CD4-positive, alpha-beta T cell (primary cell): ENCODE measurements around the gene CTNNB1. TPM values are rescaled to one million over a fixed set of nuclear protein-coding genes. Genes with fewer than 3 reads are reported as not detected.

Experiments
- ATAC-seq: fragments of 200-7000 bp; cut with Tn5 transposase; one replicate; pipeline ENCODE4 v1.10.0; 2022; ENCODE audit warnings: mild to moderate bottlenecking; ENCODE audit not compliant: poor library complexity
- CTCF ChIA-PET: fragments of 350-600 bp; sonication (Branson Sonifier 250); formaldehyde crosslinking; loops from one replicate; lab custom pipeline; 2021; ENCODE audit warnings: antibody characterized with exemption, inconsistent platforms; lab: Charles Lee
- POLR2A ChIA-PET: fragments of 350-600 bp; sonication (Branson Sonifier 250); formaldehyde crosslinking; loops from one replicate; lab custom pipeline; 2021; ENCODE audit warnings: antibody characterized with exemption, inconsistent platforms; lab: Charles Lee
- DNase-seq, 14 experiments: peaks; one replicate each; pipeline ENCODE4 v3.0.0-alpha.2; 2013 to 2020; ENCODE audit warnings: mixed read lengths in 2 of 14
- H3K27ac ChIP-seq, 2 donors: one replicate each; pipeline versions ENCODE4 v1.5.1 to v1.7.0; 2013; ENCODE audit warnings: low read length in 2 of 2, low read depth in 1 of 2, mild to moderate bottlenecking in 1 of 2
- H3K27me3 ChIP-seq, 2 experiments: 1 replicate in 1 of 2; 2 replicates in 1 of 2; pipeline versions ENCODE4 v1.6.1 to v1.7.0; 2013; ENCODE audit warnings: low read length in 2 of 2, control low read depth in 1 of 2, mild to moderate bottlenecking in 1 of 2, moderate library complexity in 1 of 2; ENCODE audit not compliant: insufficient read depth in 2 of 2, control insufficient read depth in 1 of 2
- H3K36me3 ChIP-seq: one replicate; pipeline ENCODE4 v1.6.1; 2013; ENCODE audit warnings: low read length, control low read depth; ENCODE audit not compliant: insufficient read depth
- H3K4me1 ChIP-seq: one replicate; pipeline ENCODE4 v1.6.1; 2013; ENCODE audit warnings: low read length, control low read depth; ENCODE audit not compliant: insufficient read depth
- H3K4me3 ChIP-seq: one replicate; pipeline ENCODE4 v1.5.1; 2013; ENCODE audit warnings: mild to moderate bottlenecking, low read length, moderate library complexity
- H3K9me3 ChIP-seq, 2 experiments: 1 replicate in 1 of 2; 2 replicates in 1 of 2; pipeline versions ENCODE4 v1.6.1 to v1.7.0; 2013; ENCODE audit warnings: low read length in 2 of 2, mild to moderate bottlenecking in 2 of 2, control low read depth in 1 of 2, moderate library complexity in 1 of 2; ENCODE audit not compliant: control insufficient read depth in 1 of 2, insufficient read depth in 1 of 2
- H3K27ac Mint-ChIP-seq: one replicate; pipeline ENCODE4 v1.8.0; 2020; ENCODE audit warnings: mixed read lengths
- H3K27me3 Mint-ChIP-seq: one replicate; pipeline ENCODE4 v1.8.0; 2021; ENCODE audit warnings: mixed read lengths
- H3K36me3 Mint-ChIP-seq: one replicate; pipeline ENCODE4 v1.8.0; 2021; ENCODE audit warnings: low read depth, mixed read lengths
- H3K4me1 Mint-ChIP-seq: one replicate; pipeline ENCODE4 v1.8.0; 2021; ENCODE audit warnings: low read depth, mixed read lengths
- H3K4me3 Mint-ChIP-seq: one replicate; pipeline ENCODE4 v1.8.0; 2020; ENCODE audit warnings: mild to moderate bottlenecking, mixed read lengths
- H3K9me3 Mint-ChIP-seq: one replicate; pipeline ENCODE4 v1.8.0; 2020; ENCODE audit warnings: mixed read lengths
- intact Hi-C, 2 experiments: fragments of 100-400 bp; cut with DNase I in 1 of 2; cut with micrococcal nuclease in 1 of 2; formaldehyde crosslinking; loops; one replicate each; pipeline versions ENCODE4 v1.15.1 to v1.9.0; 2023 to 2025; cut with DNase I, micrococcal nuclease
- total RNA-seq, 174 experiments: library from RNA in 2 of 174; stranded (reverse) in 2 of 174; gene quantifications; one replicate each; pipeline ENCODE4 v1.2.3 and lab custom pipeline; 2021 to 2026
- TF ChIP-seq, protein P1 (sequence below): fragments of 200-600 bp; IDR thresholded peaks from one replicate; pipeline ENCODE4 v1.8.0; 2022; ENCODE audit warnings: antibody characterized with exemption, mild to moderate bottlenecking

Gene CTNNB1
- total RNA-seq, 2 experiments from 2014 or later = 226 to 228 TPM

- DNase-seq (no peak), ATAC-seq (no peak)
- ChIA-PET POLR2A (no interaction called here), CTCF (interaction anchor here (1.1 kb wide), 1 partner anchor 38 kb away, joined by 3 read pairs; no protein-coding TSS in a partner anchor)
- Histone ChIP-seq H3K4me3 (no peak overlapping the region), H3K9me3 (no peaks in the 10 kb centered on the region), H3K36me3 (peaks cover 5% of the 10 kb centered on the region), H3K27ac (no peak overlapping the region), H3K4me1 (no peaks in the 10 kb centered on the region), H3K27me3 (no peaks in the 10 kb centered on the region)
- Mint-ChIP-seq H3K4me3 (no peak overlapping the region), H3K4me1 (no peaks in the 10 kb centered on the region), H3K36me3 (peaks cover 7% of the 10 kb centered on the region), H3K9me3 (peaks cover 1% of the 10 kb centered on the region), H3K27me3 (no peaks in the 10 kb centered on the region), H3K27ac (no peak overlapping the region)
- TF ChIP-seq, protein P1, sequence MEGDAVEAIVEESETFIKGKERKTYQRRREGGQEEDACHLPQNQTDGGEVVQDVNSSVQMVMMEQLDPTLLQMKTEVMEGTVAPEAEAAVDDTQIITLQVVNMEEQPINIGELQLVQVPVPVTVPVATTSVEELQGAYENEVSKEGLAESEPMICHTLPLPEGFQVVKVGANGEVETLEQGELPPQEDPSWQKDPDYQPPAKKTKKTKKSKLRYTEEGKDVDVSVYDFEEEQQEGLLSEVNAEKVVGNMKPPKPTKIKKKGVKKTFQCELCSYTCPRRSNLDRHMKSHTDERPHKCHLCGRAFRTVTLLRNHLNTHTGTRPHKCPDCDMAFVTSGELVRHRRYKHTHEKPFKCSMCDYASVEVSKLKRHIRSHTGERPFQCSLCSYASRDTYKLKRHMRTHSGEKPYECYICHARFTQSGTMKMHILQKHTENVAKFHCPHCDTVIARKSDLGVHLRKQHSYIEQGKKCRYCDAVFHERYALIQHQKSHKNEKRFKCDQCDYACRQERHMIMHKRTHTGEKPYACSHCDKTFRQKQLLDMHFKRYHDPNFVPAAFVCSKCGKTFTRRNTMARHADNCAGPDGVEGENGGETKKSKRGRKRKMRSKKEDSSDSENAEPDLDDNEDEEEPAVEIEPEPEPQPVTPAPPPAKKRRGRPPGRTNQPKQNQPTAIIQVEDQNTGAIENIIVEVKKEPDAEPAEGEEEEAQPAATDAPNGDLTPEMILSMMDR = no peak
- intact Hi-C loops = no loop called here
Observed at GRCh38 chr3:41247055-41248004, 48.0 kb downstream of the CTNNB1 start.

DNA sequence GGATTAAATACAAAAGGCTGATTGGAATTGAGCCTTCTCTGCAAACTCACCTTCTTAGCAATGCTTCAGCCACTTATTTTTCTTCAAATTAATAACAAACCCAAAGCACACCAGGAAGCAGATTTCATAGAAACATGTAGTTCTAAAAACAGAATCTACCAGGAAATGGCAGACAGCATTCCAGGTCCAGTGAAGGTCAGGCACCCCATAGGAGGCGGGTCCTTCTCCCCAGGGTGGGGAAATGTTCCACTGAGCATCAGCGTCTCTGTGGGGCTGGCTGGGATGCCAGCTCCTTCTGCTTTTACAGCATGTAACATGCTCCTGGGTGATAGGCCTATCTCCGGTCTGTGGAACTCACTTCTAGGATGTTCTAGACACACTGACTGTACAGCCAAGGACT is 49.2 kb downstream of the CTNNB1 start:
- CTCF ChIA-PET = interaction anchor here (0.6 kb wide), 1 partner anchor 9 kb away, joined by 3 read pairs; no protein-coding TSS in a partner anchor
- Mint-ChIP-seq H3K27ac (no peak overlapping the region), H3K4me3 (no peak overlapping the region), H3K9me3 (peaks cover 5% of the 10 kb centered on the region), H3K4me1 (no peaks in the 10 kb centered on the region), H3K36me3 (peaks cover 10% of the 10 kb centered on the region), H3K27me3 (no peaks in the 10 kb centered on the region)
- Histone ChIP-seq H3K9me3 (no peaks in the 10 kb centered on the region), H3K36me3 (peaks cover 4% of the 10 kb centered on the region), H3K4me3 (no peak overlapping the region), H3K27ac (no peak overlapping the region), H3K4me1 (no peaks in the 10 kb centered on the region), H3K27me3 (no peaks in the 10 kb centered on the region)
- TF ChIP-seq, protein P1 = no peak
- no peak for ATAC-seq
- intact Hi-C loops = no loop called here
- POLR2A ChIA-PET = no interaction called here
- DNase-seq = no peak

GRCh38 chr3:41249318-41249717 is 50.0 kb downstream of the CTNNB1 start:
- no peaks in the 10 kb centered on the region for H3K27me3 ChIP-seq
- Mint-ChIP-seq H3K4me3 (no peak overlapping the region), H3K27me3 (no peaks in the 10 kb centered on the region), H3K36me3 (peaks cover 10% of the 10 kb centered on the region), H3K9me3 (peaks cover 5% of the 10 kb centered on the region), H3K4me1 (no peaks in the 10 kb centered on the region), H3K27ac (no peak overlapping the region)
- intact Hi-C loops = no loop called here
- no peaks in the 10 kb centered on the region for H3K9me3 ChIP-seq
- H3K36me3 ChIP-seq = peaks cover 4% of the 10 kb centered on the region
- TF ChIP-seq, protein P1 = no peak
- POLR2A ChIA-PET = no interaction called here
- DNase-seq = no peak
- no peak overlapping the region for H3K27ac ChIP-seq
- no peak for ATAC-seq
- H3K4me1 ChIP-seq = no peaks in the 10 kb centered on the region
- CTCF ChIA-PET = no interaction called here
- H3K4me3 ChIP-seq = no peak overlapping the region
